Stimulated activated CD4-positive, alpha-beta T cell treated with anti-CD3 and anti-CD28 coated beads, Interleukin-12 subunit alpha, Interleukin-12 subunit beta, amount 100 ng/mL, for 4 hours (primary cell): Measurements from ENCODE around the gene CHODL.

Source experiments
- DNase-seq: peaks from one replicate; pipeline ENCODE4 v3.0.0-alpha.2; 2020

CHODL gene

DNA sequence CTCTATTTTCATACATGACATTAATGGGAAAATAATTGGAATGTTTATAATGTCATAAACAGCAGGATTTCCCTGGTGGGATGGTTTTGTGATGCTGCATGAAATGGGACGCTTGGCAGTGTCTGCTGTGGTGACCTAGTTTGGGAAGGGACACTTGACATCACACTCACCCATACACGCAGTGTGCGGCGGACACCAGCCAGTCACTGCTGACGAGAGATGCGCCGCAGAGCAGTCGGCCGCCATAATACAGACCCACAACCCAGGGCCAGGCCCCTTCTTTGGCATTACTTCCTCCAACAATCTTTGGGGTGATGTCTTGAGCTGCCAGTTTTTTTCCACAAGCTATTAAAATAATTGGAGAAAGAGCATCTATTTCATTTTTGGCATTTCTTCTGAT is 49.5 kb downstream of the CHODL start:
- DNase-seq, result no peak

DNA sequence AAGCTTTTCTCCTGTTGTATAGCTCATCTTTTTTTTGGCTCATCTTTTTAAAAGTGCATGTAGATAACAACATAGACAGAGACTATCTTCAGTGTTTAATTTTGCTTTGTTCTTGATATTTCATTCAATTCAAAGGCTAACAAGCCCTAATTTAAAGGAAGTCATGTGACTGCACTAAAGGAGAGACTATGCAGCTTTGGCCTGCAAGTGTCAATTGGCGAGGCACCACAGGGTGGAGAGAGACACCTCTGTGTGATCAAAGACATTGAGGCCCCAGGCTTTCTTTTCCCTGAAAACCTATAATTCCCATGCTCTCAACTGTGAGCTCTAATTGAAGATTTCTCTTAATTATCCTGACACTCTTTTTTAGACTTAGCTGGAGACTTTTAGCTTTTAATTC is 53.6 kb downstream of the CHODL start:
- DNase-seq, result no peak
